HUES64 (cell line): ENCODE measurements around the gene ADCY2.

ENCODE experiments used
- H3K27ac ChIP-seq: 2 replicates; pipeline ENCODE4 v1.7.0; 2013; ENCODE audit warnings: low read depth, low read length, inconsistent platforms
- H3K27me3 ChIP-seq: 2 replicates; pipeline ENCODE4 v1.6.1; 2013; ENCODE audit warnings: mild to moderate bottlenecking, low read length; ENCODE audit not compliant: insufficient read depth
- H3K36me3 ChIP-seq: 2 replicates; pipeline ENCODE4 v1.6.1; 2013; ENCODE audit warnings: mild to moderate bottlenecking, low read length; ENCODE audit not compliant: insufficient read depth
- H3K4me1 ChIP-seq: 2 replicates; pipeline ENCODE4 v1.6.1; 2013; ENCODE audit warnings: mild to moderate bottlenecking, low read length, moderate library complexity; ENCODE audit not compliant: insufficient read depth
- H3K4me3 ChIP-seq: 2 replicates; pipeline ENCODE4 v1.5.1; 2013; ENCODE audit warnings: mild to moderate bottlenecking, low read length, moderate library complexity
- H3K9ac ChIP-seq: 2 replicates; pipeline ENCODE4 v1.6.1; 2013; ENCODE audit warnings: mild to moderate bottlenecking, low read depth, low read length
- H3K9me3 ChIP-seq: 2 replicates; pipeline ENCODE4 v1.6.1; 2013; ENCODE audit warnings: low read depth, low read length; ENCODE audit not compliant: insufficient read depth
- WGBS: fragments of 150-250, 120-280 bp; methylation state at CpG from one replicate; pipeline ENCODE4 v1.1.7; 2013; ENCODE audit warnings: missing lambda C conversion rate; 5-methylcytosine and 5-hydroxymethylcytosine counted together

The ADCY2 gene

DNA sequence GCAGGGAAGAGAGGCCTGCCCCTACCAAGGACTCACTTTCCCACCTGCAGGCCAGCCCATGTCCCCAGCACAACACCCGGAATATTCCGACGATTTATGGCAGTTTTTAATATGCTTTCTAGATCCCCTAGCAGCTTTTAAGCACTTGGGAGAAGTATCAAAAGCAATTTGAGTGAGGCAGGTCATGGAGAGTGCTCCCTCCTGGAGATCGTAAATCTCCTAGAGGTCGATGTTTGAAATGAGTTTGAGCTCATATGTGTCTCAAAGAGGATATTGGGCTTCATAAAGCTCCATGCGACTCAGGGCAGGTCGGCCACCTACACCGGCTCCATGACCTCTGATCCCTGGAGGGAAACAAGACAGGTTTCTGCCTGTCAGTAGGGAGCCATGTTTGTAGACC lies 427.7 kb downstream of the ADCY2 start:
- Histone ChIP-seq H3K9me3 (no peaks in the 10 kb centered on the region), H3K4me3 (no peak overlapping the region), H3K36me3 (peaks cover 58% of the 10 kb centered on the region), H3K27me3 (no peaks in the 10 kb centered on the region), H3K27ac (no peak overlapping the region), H3K4me1 (no peaks in the 10 kb centered on the region), H3K9ac (no peak overlapping the region)
- WGBS, result 89% methylated on average over 8 of the region's 8 CpGs

DNA sequence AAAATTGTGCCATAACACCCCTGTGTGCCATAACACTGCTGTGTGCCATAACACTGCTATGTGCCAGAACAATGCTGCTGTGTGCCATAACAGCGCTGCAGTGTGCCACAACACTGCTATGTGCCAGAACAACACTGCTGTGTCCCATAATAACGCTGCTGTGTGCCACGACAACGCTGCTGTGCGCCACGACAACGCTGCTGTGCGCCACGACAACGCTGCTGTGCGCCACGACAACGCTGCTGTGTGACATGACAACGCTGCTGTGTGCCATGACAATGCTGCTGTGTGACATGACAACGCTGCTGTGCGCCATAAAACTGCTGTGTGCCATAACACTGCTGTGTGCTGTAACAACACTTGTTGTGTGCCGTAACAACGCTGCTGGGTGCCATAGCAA lies 429.1 kb downstream of the ADCY2 start:
- no peaks in the 10 kb centered on the region for H3K4me1 ChIP-seq
- no peaks in the 10 kb centered on the region for H3K9me3 ChIP-seq
- H3K36me3 ChIP-seq, result peaks cover 44% of the 10 kb centered on the region
- no peaks in the 10 kb centered on the region for H3K27me3 ChIP-seq
- 97% methylated on average over 18 of the region's 18 CpGs for WGBS
- H3K4me3 ChIP-seq, result no peak overlapping the region
- no peak overlapping the region for H3K27ac ChIP-seq
- no peak overlapping the region for H3K9ac ChIP-seq

DNA sequence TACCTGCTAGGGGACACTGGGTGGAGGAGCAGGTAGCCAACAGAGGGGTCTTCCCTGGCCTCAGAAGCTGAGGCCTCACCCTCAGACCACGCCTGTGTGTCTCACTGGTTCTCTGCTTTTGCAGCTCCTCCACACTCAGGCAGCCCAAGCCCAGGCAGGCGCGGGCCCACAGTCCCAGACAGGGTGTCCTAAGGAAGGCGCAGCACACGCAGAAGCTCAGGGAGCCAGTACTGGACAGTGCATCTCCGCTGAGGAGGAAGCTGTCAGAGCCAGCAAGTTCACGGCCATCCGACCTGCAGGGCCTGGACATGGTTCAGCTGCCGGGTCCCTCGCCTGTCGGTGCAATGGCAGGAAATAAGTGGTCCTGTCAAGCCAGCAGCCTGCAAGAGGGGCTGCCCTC lies 429.7 kb downstream of the ADCY2 start:
- H3K27me3 ChIP-seq, result no peaks in the 10 kb centered on the region
- H3K9me3 ChIP-seq, result no peaks in the 10 kb centered on the region
- no peak overlapping the region for H3K4me3 ChIP-seq
- H3K9ac ChIP-seq, result no peak overlapping the region
- no peak overlapping the region for H3K27ac ChIP-seq
- H3K36me3 ChIP-seq, result peaks cover 41% of the 10 kb centered on the region
- no peaks in the 10 kb centered on the region for H3K4me1 ChIP-seq
- 95% methylated on average over 11 of the region's 11 CpGs for WGBS

DNA sequence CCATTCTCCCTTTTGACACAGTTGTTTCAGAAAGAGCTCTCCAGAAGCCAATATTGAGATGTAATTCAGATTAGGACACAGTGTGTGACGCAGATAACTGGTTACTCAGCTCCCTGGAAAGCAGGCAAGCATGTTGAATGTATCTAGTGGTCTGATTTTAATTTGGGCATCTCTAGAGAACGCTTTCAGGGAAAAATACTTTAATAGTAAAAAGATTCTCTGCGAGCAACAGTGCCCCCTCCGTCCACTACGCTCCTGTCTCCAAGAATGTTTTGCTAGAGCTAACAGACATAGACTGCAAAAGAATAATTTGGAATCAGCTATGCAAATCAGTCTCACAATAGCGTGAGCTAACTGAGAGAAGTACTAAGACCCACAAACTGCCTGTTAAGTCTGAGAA lies 431.7 kb downstream of the ADCY2 start:
- 96% methylated on average over 6 of the region's 6 CpGs for WGBS
- no peaks in the 10 kb centered on the region for H3K4me1 ChIP-seq
- H3K27ac ChIP-seq, result no peak overlapping the region
- H3K9ac ChIP-seq, result no peak overlapping the region
- H3K9me3 ChIP-seq, result no peaks in the 10 kb centered on the region
- H3K27me3 ChIP-seq, result no peaks in the 10 kb centered on the region
- H3K4me3 ChIP-seq, result no peak overlapping the region
- peaks cover 24% of the 10 kb centered on the region for H3K36me3 ChIP-seq

DNA sequence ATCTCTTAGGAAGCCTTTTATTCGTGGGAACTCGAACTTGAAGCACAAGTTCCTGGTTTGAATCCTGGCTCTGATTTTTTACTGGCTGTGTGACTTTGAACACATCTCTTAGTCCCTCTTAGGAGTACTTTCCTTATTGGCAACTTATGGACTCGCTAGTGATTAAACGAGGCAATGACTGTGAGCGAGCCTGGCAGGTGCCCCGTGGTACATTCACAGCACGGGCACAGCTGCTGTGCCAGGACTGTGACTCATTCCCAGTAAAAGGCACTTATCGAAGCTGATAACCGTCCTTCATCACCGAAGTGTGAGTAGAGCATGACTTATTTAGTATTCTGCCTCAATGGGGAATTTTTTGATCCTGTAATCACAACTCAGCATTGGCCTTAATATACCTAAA lies 432.3 kb downstream of the ADCY2 start:
- Histone ChIP-seq H3K4me3 (no peak overlapping the region), H3K36me3 (peaks cover 18% of the 10 kb centered on the region), H3K9ac (no peak overlapping the region), H3K4me1 (no peaks in the 10 kb centered on the region), H3K9me3 (no peaks in the 10 kb centered on the region), H3K27ac (no peak overlapping the region), H3K27me3 (no peaks in the 10 kb centered on the region)
- WGBS, result 93% methylated on average over 10 of the region's 10 CpGs

DNA sequence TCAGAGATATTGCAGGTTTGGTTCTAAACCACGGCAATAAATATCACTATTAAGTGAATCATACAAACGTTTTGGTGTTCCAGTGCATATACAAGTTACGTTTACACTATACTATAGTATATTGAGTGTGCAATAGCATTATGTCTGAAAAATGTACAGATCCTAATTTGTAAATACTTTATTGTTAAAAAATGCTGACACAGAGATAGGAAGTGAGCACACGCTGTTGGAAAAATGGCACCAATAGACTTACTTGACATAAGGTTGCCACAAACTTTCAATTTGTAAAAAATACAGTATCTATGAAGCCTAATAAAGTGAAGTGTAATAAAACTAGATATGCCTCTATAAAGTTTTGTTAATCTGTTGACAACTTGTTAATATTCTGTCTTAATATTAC lies 439.0 kb downstream of the ADCY2 start:
- Histone ChIP-seq H3K27ac (no peak overlapping the region), H3K9me3 (no peaks in the 10 kb centered on the region), H3K4me1 (no peaks in the 10 kb centered on the region), H3K27me3 (no peaks in the 10 kb centered on the region), H3K9ac (no peak overlapping the region), H3K4me3 (no peak overlapping the region), H3K36me3 (no peaks in the 10 kb centered on the region)
- WGBS, result 96% methylated on average over 2 of the region's 4 CpGs

DNA sequence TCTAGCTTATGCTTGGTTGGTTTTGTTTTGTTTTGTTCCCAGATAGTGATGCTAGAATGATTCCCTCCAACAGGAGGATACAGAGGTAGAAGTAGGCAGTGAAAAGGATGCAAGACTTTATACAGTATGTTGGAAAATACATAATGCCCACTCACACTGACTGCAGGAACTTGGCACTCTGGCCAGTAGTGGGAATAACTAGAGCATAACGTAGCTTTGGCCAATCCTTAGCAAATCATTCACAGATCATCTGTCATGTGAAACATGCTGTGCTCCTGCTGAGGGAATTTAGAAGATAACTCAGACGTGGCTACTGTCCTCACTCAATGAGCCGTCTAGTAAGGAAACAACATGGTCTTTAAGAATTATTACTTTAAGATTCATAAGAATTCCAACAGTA lies 441.5 kb downstream of the ADCY2 start:
- Histone ChIP-seq H3K9me3 (no peaks in the 10 kb centered on the region), H3K27ac (no peak overlapping the region), H3K27me3 (no peaks in the 10 kb centered on the region), H3K9ac (no peak overlapping the region), H3K36me3 (no peaks in the 10 kb centered on the region), H3K4me3 (no peak overlapping the region), H3K4me1 (no peaks in the 10 kb centered on the region)
- WGBS, result 84% methylated on average over 3 of the region's 3 CpGs

DNA sequence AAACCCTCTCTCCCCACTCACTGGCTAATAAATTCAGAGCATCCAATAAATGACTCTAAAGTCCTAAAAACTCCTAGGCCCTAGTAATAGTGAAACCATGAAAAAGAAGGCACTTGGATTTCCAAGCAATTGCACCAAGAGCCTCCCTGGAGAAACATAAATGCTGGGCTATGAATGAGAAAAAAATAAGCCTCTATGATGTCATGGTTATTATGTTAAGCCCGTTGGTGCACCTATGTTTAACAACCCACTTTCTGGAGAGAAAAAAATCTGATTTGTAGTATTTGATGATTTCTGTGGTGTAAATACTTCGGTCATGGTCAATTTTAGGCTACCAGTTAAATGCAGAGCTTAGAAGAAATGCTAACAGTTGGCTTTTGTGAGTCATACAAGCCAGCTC lies 446.6 kb downstream of the ADCY2 start:
- no peaks in the 10 kb centered on the region for H3K9me3 ChIP-seq
- H3K36me3 ChIP-seq, result no peaks in the 10 kb centered on the region
- WGBS, result 79% methylated on average over 2 of the region's 2 CpGs
- no peak overlapping the region for H3K4me3 ChIP-seq
- H3K27ac ChIP-seq, result no peak overlapping the region
- no peaks in the 10 kb centered on the region for H3K27me3 ChIP-seq
- H3K4me1 ChIP-seq, result no peaks in the 10 kb centered on the region
- no peak overlapping the region for H3K9ac ChIP-seq

DNA sequence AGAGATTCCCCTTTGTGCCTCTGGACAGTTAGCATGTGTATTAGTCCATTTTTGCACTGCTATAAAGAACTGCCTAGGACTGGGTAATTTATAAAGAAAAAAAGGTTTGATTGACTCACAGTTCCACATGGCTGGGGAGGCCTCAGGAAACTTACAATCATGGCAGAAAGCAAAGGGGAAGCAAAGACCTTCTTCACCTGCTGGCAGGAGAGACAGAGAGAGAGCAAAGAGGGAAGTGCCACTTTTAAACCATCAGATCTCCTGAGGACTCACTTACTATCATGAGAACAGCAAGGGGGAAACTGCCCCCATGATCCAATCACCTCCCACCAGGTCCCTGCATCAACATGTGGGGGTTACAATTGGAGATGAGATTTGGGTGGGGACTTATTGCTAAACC lies 449.0 kb downstream of the ADCY2 start:
- Histone ChIP-seq H3K27me3 (peaks cover 16% of the 10 kb centered on the region), H3K27ac (no peak overlapping the region)

DNA sequence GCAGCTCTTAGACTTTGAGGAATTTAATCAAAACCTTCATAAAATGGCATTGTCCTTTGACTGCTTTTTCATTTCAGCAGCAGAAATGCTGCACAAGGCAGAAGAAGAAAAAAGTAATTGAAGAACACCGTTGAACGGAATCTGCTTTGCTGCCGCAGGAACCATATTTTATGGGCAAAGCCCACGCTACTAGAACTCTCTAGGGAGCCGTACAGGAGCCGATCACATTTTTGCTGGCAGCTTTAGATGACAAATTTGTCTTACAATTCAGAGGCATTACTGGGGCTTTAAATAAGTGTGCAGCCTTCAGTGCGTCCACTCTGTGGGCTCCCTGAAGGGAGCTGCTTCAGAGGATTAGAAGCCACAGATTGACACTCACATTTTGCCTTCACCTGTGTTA lies 449.6 kb downstream of the ADCY2 start:
- 94% methylated on average over 7 of the region's 7 CpGs for WGBS
- no peaks in the 10 kb centered on the region for H3K36me3 ChIP-seq
- H3K27me3 ChIP-seq, result peaks cover 16% of the 10 kb centered on the region
- H3K4me1 ChIP-seq, result peaks cover 4% of the 10 kb centered on the region; the same call in 1 of the 2 replicates
- no peak overlapping the region for H3K27ac ChIP-seq
- H3K9ac ChIP-seq, result no peak overlapping the region
- H3K9me3 ChIP-seq, result no peaks in the 10 kb centered on the region
- H3K4me3 ChIP-seq, result no peak overlapping the region

More for the DNA sequence above, 449.0 kb downstream of the ADCY2 start:
- no peak overlapping the region for H3K4me3 ChIP-seq
- H3K9me3 ChIP-seq, result no peaks in the 10 kb centered on the region
- no peaks in the 10 kb centered on the region for H3K36me3 ChIP-seq
- no peak overlapping the region for H3K9ac ChIP-seq
- H3K4me1 ChIP-seq, result peaks cover 4% of the 10 kb centered on the region; the same call in 1 of the 2 replicates

DNA sequence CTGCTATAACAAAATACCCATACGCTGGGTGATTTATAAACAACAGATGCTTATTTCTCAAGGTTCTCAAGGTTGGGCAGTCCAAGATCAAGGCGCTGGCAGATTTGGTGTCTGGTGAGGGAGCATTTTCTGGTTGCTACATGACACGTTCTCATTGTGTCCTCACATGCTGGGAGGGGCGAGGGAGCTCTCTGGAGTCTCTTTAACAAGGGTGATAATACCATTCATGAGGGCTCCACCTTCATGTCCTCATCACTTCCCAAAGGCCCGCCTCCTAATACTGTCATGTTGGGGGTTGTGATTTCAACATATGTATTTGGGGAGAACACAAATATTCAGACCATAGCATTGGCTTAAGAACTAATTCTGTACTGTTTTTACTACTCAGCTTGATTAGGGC lies 450.4 kb downstream of the ADCY2 start:
- WGBS, result 75% methylated on average over 4 of the region's 5 CpGs

DNA sequence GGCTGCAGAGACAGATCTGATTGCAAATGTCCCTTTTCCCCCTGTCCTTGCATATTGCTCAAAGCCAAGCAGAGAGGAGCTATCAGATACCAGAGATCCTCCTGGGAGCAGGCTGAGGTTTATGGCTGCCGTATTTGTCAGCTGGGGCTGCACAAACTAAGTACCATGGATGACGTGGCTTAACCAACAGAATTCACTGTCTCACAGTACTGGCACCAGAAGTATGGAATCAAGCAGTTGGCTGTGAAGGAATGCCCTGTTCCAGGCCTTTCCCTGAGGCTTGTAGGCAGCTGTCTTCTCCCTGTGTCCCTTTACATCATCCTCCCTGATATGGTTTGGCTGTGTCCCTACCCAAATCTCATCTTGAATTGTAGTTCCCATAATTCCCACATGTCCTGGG lies 452.4 kb downstream of the ADCY2 start:
- H3K4me3 ChIP-seq, result no peak overlapping the region

More for the DNA sequence above, 450.4 kb downstream of the ADCY2 start:
- Histone ChIP-seq H3K36me3 (no peaks in the 10 kb centered on the region), H3K4me3 (no peak overlapping the region), H3K27me3 (peaks cover 19% of the 10 kb centered on the region), H3K9me3 (no peaks in the 10 kb centered on the region), H3K9ac (no peak overlapping the region), H3K4me1 (peaks cover 4% of the 10 kb centered on the region; the same call in 1 of the 2 replicates), H3K27ac (no peak overlapping the region)

More for the DNA sequence above, 452.4 kb downstream of the ADCY2 start:
- Histone ChIP-seq H3K4me1 (peaks cover 4% of the 10 kb centered on the region; the same call in 1 of the 2 replicates), H3K27ac (no peak overlapping the region), H3K27me3 (peaks cover 26% of the 10 kb centered on the region), H3K36me3 (no peaks in the 10 kb centered on the region), H3K9me3 (no peaks in the 10 kb centered on the region), H3K9ac (no peak overlapping the region)
- 96% methylated on average over 2 of the region's 2 CpGs for WGBS
